Amygdala (tissue), 56 donors: ENCODE data around the gene UPF1.

Experiments used
- DNase-seq, 56 donors: peaks; one replicate each; lab custom pipeline; 2025; lab: John Stamatoyannopoulos, UW

Gene UPF1

DNA sequence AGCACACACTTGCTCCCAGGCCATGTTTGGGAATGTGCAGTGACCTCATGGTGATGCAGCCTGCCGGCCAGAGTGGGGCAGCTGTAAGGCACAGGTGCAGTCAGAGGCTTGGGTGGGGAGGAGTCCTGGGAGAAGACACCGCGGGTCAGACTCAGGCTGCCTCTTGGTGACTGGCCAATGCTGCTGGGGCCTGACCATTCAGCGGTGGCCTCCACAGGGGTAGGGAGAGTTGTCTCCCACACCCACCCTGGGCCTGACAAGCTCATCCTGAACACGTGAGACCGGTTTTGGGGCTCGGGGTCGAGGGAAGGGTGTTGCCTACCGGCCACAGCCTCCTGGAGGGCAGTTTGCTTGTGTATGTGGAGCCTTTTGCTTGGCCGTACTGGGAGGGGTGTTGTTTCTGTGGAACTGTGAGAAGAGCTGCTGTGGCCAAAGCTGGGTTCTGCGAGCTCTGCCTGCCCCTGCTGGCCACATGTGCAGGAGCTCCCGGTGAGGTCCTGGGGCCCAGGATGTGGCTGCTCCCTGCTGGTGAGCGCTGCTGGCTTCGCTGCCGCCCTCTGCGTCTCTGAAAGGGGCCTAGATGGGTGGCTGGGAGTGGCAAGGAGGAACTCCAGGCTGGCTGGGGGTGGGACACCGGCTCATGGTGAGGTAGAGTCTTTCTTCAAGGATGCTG lies 22.1 kb downstream of the UPF1 start:
- peak in 2 of 56 donors; percentile 20 to 29 for DNase-seq

DNA sequence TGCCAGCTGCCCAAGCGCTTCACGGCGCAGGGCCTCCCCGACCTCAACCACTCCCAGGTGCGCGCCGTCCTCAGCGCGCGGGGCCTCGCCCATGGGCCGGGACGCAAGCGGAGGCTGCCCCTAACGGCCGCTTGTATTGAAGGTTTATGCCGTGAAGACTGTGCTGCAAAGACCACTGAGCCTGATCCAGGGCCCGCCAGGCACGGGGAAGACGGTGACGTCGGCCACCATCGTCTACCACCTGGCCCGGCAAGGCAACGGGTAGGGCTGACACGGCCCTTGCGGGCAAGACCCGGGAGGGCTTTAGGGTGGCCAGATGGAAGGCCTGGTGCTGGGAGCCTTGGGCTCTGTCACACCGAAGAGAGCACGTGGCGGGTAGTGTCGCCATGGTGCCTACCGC lies 23.2 kb downstream of the UPF1 start:
- no peak for DNase-seq

DNA sequence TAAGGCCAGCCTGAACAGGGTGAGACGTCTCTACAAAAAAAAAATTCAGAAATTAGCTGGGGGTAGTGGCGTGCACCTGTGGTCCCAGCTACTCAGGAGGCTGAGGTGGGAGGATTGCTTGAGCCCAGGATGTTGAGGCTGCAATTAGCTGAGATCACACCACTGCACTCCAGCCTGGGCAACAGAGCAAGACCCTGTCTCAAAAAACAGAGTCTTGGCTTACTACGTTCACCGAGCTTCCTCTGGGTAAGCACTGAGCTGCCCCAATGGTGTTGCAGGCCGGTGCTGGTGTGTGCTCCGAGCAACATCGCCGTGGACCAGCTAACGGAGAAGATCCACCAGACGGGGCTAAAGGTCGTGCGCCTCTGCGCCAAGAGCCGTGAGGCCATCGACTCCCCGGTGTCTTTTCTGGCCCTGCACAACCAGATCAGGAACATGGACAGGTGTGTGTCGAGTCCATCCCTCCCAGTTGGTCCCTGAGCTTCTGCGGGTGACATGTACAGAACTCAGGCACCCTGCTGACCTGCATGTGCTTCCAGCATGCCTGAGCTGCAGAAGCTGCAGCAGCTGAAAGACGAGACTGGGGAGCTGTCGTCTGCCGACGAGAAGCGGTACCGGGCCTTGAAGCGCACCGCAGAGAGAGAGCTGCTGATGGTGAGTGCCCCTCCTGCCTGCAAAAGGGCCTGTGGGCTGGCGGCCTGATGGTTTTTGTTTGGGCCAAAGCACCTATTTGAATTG lies 24.1 kb downstream of the UPF1 start:
- DNase-seq: no peak

DNA sequence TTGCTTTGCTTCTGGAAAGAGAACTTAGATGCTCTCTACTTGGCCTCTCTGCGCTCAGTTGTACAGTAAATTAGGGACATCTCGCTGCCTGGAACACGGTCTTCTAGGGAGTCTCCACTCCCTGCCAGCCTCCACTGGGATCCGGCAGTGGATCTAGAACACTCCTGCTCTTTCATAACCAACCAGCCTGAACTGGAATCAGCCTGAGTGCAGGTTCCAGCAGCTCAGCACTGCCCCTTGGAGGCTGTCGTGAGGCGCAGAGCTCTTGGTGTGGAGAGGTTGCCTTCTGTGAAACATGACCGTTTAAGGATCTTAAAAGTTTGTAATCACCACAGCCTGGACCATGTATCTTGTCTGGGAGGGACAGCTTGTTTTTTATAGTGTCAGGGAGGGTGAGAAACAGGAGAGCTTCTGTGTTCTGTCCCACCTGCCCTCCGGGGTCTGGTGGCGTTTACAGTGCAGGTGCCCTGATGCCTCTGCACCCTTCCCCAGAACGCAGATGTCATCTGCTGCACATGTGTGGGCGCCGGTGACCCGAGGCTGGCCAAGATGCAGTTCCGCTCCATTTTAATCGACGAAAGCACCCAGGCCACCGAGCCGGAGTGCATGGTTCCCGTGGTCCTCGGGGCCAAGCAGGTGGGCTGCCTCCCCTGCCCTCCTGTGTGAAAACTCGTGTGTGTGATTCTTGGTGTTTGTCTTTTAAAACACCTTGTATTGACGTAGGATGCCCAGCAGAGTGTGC lies 24.8 kb downstream of the UPF1 start:
- peak in 40 of 56 donors; percentile 2 to 80 (median 52) for DNase-seq

DNA sequence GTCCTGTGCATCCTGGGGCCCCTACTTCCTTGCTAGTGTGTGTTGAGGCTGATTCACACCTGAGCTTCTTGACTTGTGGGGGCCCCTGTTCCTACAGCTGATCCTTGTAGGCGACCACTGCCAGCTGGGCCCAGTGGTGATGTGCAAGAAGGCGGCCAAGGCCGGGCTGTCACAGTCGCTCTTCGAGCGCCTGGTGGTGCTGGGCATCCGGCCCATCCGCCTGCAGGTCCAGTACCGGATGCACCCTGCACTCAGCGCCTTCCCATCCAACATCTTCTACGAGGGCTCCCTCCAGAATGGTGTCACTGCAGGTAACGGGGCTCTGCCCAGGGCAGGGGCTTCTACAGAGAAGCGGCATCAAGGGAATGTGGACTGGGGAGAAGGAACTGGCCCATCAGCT lies 25.5 kb downstream of the UPF1 start:
- DNase-seq: no peak

DNA sequence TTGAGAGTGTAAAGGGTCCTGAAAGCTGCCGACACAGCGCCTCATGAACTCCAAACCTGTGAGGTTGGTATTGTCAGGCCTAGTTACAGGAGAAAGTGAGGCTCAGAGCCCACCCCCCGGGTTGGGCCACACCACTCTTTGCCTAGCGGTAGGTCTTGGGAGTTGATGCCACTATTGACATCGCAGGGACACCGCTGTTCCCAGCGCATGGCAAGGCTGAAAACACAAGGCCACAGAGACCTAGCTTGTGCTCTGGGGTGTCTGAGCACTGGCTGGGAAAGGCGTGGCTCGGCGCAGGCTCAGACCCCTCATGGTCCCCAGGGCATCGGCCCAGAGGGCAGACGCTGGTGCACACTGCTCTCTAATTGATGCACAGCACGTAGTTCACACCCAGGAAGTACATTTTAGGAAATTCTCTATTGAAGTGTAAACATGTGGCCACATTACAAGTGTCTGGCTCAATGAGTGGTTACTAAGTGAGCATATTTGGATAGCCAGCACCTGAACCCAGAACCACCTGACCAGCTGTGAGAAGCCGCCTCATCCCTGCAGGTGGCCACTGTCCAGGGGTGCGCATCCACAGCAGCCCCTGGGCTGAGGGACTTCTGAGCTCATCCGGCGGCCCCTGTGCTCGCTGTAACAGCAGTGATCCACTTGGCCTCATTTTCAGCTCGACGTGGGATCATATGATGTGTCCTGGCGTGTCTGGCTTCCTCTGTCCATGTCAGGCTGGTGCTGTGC lies 27.3 kb downstream of the UPF1 start:
- DNase-seq: no peak

DNA sequence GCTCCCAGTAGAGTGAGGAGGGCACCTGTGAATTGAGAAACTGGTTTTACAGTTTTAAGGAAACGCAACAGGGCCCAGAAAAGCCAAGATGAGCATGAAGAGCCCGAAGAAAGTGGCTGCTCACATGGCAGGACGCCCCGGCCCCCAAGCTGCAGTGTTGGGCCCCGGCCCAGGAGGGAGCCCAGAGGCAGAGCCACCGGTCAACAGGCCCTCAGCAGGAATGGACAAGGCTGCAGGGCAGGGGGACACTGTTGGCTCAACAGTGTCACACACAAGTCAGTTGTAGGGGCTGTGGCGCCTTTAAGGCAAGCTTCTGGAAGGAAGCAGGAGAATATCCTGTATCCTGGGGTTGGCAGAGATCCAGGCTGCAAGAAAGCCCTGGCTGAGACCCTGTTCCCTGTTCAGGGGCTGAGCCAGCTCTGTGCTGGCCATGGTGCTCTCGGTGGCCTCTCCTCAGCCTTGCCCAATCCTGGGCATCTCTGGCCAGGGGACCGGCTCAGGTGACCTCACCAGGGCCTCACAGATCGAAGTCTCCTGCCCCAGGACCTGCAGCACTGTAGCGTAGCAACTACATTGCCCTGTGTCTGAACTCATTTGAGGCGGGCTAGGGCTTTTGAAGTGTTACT lies 28.0 kb downstream of the UPF1 start:
- DNase-seq: peak in 9 of 56 donors; percentile 18 to 40 (median 22)

DNA sequence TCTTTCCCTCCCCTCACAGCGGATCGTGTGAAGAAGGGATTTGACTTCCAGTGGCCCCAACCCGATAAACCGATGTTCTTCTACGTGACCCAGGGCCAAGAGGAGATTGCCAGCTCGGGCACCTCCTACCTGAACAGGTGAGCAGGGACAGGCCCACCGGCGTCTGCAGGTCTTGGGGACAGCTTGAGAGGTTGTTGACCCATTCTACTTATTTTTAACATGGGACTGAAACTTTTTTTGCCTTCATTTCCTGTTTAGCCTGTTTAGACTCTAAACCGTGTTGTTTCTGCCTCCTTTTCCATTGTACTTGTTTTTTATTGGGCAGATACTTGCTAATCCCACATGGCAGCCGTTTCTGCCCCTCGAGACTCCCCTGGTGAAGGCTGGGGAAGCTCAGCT lies 28.5 kb downstream of the UPF1 start:
- no peak for DNase-seq

DNA sequence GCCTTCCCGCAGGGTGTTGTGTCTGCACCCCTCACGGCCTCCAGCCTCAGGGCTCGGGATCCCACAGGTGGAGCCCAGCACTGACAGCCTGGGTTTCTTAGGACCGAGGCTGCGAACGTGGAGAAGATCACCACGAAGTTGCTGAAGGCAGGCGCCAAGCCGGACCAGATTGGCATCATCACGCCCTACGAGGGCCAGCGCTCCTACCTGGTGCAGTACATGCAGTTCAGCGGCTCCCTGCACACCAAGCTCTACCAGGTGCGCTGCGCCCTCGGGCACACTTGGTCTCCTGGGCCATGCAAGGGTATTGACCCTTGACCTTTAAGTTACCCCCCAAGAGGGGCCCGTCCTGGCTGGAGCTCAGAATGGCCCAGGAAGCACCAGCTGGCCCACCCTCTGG lies 29.0 kb downstream of the UPF1 start:
- DNase-seq: no peak

DNA sequence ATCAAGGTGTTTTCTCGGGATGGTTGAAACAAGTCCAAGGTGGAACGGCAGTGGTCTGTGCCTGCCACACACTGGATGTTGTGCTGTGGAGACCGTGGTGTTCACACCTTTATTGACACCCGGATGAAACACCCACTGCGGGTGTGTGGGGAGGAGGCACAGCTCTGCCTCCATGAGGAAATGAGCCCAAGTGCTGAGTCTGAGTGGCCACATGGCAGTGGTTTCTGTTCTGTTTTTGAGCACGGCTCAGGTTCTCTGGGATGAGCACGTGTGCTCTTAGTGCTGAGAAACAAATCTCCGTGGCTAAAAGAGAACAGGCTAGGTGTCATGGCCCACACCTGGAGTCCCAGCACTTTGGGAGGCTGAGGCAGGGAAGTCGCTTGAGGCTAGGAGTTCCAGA lies 29.5 kb downstream of the UPF1 start:
- peak in 4 of 56 donors; percentile 4 to 41 (median 25) for DNase-seq

DNA sequence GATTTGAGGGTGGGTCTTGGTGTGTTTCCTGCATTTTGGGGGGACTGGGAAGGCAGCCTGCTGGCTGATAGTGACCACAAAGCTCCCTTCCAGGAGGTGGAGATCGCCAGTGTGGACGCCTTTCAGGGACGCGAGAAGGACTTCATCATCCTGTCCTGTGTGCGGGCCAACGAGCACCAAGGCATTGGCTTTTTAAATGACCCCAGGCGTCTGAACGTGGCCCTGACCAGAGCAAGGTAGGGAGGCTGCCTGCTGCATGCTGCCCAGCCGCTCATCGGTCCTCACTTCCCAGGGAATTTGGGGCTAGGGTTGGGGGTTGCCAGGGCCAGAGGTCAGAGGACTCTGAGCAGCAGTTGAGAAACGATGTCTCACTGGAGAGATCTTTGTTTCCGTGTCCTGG lies 30.2 kb downstream of the UPF1 start:
- DNase-seq: no peak

DNA sequence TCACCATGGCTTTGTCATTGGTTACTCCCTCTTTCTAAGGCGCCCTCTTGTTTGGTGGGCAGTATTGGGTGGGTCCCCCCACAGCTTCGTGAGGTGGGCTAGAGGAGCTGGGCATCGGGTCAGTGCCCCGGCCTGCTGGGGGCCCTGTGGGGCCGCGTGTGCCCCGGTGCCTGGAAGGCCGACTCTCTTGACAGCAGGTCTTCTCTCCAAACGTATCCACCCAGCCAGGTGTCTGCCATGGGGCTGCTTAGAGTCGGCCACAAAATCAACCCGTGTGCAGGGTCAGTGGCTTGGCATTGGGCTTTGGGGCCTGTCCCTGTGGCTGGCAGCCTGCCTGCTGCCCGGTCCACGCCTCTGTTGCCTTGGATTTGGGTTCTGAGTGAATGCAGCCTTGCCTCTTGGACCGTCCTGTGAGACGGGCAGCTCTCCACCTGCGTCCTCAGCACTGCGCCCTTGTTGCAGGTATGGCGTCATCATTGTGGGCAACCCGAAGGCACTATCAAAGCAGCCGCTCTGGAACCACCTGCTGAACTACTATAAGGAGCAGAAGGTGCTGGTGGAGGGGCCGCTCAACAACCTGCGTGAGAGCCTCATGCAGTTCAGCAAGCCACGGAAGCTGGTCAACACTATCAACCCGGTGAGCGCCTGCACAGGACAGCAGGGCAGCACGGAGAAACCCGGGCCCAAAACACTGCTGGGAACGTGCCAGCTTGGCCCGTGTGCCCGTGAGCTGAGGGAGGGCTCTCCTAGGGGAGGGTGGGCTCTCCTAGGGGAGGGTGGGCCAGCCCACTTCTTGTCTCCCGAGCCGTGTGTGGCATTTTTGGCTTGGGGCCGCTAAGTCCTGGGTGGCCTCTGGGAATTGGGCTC lies 31.4 kb downstream of the UPF1 start:
- DNase-seq: peak in 6 of 56 donors; percentile 20 to 36 (median 27)

DNA sequence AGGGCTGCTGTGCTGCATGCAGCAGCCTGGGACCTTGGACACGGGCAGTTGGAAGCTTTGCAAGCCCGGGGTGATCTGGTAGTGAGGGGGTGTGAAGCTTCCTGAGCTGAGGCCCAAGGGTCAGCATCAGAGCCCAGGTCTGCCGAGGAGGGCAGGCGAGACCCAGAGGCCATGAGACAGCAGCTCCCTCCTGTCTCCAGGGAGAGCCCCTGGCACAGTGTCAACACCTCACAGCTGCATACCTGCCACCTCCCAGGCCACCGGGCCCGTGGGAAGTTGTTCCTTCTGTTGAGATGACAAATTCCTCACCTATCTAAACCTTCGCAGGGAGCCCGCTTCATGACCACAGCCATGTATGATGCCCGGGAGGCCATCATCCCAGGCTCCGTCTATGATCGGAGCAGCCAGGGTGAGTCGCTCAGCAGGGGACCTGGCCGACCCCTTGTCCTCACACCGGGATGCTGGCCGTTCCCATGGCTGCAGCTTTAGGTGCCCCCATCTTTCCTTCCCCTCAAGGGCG lies 32.1 kb downstream of the UPF1 start:
- DNase-seq: peak in 1 of 56 donors; percentile 3

DNA sequence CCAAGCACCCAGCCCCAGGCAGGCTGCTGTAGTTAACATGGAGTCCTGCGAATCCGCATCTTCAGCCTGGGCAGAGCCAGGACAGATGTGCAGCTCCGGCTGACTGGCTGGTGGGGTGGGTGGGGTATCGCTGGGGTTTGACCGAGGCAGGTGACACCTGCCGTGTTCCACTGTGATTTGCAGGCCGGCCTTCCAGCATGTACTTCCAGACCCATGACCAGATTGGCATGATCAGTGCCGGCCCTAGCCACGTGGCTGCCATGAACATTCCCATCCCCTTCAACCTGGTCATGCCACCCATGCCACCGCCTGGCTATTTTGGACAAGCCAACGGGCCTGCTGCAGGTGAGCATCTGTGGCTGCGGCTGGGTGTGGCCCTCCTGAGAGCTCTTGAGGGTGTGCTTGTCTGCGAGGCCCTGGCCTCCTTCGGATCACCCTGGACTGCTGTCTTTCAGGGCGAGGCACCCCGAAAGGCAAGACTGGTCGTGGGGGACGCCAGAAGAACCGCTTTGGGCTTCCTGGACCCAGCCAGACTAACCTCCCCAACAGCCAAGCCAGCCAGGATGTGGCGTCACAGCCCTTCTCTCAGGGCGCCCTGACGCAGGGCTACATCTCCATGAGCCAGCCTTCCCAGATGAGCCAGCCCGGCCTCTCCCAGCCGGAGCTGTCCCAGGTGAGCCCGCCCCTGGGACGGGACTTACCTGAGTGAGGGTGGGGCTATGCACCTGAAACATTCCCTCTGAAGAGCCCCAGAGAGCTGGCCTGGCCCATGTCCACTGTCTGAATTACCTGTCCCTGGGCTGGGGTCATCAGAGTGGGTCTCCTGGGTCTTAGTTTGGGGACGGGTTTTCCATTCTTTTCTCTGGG lies 33.6 kb downstream of the UPF1 start:
- no peak for DNase-seq

DNA sequence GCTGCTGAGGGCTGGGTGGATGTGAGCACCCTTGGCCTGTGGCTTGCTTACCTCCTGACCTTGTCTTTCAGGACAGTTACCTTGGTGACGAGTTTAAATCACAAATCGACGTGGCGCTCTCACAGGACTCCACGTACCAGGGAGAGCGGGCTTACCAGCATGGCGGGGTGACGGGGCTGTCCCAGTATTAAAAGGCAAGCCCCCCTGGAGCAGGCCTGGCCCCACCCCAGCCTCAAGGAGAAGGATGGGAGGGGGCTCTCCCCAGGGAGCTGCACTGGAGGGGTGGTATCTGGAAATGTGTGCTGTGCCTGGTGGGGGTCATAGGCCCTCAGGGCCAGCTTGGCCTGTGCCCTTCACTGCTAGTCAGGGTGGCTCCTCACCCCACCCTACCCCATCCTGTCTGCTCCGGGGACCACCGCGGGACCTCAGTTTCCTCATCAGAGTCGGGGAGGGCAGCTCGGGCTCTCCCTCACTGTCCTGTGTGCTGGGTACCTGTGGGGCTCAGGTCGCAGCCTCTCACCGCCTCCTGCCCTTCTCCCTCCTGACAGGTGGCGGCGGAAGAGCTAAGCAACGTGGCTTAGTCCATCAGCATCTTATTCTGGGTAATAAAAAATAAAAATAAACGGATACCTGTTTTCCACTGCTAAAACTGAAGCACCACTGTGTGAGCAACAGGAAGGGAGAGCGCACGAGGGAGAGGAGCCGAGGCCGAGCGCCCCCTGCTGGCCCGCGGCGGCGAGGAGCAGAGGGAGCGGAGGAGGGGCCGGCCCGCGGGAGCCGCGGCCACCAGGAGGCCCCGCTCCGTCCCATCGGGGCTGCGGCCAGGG lies 34.4 kb downstream of the UPF1 start:
- peak in 37 of 56 donors; percentile 6 to 77 (median 35) for DNase-seq

DNA sequence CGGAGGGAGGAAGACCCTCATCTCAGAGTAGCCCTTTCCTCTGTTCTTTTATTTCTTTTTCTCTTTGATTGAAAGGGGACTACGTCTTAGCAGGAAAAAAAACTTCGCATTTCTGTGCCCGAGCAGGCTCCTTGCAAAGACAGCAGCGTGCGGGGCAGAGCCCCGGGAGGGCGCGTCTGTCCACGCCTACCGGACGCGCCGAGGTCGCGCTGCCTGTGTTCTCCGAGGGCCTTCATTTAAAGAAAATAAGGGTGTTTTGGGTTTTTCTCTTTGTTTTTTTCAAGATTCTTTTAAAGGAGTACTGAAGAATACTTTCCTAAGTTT lies 35.0 kb downstream of the UPF1 start:
- no peak for DNase-seq

DNA sequence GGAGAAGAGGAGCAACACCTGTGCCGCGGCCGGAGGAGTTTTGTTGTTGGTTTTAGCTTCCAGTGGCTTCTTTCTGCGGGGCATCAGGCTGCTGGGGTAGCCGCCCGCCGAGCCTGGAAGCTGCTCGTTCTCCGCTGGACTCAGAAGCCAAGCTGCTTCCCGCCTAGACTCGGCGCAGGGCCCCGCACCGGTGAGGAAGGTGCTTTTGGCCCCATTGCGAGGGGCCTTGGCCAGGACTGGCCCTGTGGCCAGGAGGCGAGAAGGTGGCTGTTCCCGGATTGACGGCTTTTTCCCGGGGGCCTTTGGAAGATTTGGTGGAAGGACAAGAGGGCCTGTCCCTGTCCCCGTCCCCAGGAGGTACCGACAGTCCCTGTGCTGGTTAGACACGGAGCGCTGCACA lies 35.4 kb downstream of the UPF1 start:
- peak in 2 of 56 donors; percentile 41 to 44 for DNase-seq
